NCI-H2196 (cell line): ENCODE results near the gene CAMK1D.
A peak's percentile ranks its signal among the peaks of the same experiment; 100 is the strongest.
"Not testable (repeated sequence)": the region's sequence is repeated elsewhere in the genome, so short reads cannot be mapped to it uniquely, and the experiment has no call there.

Experiments
- DNase-seq: peaks from one replicate; lab custom pipeline; 2025; ENCODE audit not compliant: unreplicated experiment; lab: John Stamatoyannopoulos, UW

The CAMK1D gene

DNA sequence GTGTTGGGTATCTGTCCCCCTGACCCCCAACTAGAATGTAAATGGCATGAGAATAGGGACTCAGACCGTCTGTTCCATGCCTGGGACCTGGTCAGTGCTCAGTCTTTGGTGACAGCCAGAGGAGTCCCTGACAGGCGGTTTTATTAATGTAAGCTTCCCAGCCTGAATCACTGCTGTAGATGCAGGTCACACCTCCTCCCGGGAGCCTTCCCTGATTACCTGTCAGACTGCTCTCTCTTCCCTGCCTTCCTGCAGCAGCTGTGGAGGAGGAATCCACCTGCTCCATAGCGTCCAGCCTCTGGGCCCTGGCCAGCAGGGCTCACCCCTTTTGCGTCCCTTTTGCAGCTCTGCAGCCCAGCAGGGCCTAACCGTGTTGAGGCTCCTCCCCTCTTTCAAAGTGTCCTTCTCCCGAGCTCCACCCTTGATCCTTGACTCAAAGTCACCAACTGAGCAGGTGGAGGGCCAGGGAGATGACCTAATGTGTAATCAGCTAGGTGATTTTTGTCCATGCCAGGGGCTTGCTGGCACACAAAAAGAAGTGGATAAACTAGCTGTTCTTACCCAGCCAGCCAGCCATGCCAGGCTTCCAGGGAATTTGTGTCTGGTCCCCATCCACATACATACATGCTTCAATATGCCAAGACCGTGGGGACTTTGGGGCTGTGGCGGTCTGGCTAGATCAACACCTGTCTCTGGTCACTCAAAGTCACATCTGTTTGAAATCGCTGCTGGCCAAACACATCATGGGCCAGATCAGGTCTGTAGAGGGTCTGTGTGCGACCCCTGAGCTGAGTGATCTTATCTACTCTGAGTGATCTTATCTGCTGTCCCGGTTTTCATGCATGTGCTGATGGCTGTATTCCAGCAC is 457.1 kb downstream of the CAMK1D start:
- peak; percentile 59 for DNase-seq

DNA sequence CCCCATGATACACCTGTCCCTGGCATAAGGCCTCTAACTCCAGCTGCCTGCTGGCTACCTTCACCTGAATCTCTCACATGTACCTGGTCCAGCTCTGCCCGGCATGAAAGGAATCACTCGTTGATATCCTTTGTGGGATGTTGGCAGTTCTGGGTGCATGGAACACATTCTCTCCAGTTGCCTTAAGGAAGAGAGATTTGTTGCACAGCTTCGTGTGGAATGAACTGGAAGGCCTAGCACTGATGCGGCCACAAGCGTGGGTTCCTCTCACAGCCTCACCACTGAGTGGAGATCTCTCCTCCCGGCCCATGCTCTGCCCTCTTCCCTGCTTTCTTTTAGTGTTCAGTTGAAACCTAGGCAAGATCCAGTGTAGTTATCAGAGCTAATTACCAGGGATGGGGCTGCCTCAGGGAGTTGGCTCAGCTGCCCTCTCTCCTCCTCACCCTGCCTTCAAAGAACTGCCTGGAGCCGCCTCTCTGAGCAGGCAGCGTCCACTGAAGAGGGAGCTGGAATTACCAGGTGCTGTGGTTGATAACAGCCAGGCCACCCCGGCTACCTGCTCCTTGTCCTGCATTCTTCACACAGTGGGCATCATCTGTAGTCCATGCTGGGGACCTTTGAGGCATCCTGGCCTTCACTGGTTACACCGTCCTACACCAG is 457.9 kb downstream of the CAMK1D start:
- peak; percentile 4 for DNase-seq

DNA sequence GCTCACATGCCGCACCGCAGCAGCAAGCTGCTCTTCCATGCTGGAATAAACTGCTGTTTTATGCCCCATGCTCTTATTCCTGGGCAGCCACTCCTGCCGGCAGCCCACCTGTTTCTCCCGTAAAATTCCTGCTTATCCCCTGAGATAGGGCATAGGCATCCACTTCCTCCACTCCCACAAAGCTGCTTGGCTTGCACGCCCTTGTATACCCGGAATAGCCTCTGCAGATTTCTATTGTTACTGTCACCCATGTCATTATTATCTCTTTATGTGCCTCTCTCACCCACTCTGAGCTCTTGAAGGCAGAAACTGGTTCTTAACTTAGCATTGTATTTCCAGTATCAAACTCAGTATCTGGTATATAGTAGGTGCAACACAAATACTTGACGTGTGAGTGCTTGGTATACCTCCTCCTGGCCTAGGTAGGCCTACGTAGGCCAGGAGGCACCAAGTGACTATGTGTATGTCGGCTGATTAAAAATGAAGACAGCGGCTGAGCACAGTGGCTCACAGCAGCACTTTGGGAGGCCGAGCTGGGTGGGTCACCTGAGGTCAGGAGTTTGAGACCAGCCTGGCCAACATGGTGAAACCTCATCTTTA is 458.8 kb downstream of the CAMK1D start:
- no peak for DNase-seq

DNA sequence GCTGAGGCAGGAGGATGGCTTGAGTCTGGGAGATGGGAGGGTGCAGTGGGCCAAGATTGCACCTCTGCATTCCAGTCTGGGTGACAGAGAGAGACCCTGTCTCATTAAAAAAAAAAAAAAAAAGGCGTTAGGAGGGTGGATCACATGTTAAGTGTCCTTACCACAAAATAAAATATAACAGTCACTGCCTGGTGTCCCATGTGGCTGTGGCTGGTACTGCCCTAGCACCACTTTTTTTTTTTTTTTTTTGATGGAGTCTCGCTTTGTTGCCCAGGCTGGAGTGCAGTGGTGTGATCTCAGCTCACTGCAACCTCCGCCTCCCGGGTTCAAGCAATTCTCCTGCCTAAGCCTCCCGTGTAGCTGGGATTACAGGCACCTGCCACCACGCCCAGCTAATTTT is 460.7 kb downstream of the CAMK1D start:
- not testable (repeated sequence) for DNase-seq

DNA sequence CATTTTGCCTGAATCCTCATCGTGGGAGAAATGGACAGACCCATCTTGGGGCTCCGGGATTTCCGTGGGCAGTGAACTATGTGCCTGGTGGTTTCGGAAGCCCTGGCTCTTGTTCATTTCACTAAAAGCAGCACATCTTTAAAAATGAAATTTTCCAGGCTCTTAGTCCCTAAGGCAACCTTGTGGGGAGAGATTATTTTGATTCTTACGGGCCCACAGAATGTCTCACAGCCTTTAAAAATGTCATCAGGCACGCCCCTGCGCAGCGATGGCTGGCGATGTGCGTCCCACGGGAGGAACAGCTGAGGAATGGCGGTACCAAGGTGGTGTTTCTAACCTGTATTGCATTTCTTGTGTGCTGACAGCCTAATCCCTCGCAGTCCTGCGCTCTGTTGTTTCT is 462.5 kb downstream of the CAMK1D start:
- no peak for DNase-seq

DNA sequence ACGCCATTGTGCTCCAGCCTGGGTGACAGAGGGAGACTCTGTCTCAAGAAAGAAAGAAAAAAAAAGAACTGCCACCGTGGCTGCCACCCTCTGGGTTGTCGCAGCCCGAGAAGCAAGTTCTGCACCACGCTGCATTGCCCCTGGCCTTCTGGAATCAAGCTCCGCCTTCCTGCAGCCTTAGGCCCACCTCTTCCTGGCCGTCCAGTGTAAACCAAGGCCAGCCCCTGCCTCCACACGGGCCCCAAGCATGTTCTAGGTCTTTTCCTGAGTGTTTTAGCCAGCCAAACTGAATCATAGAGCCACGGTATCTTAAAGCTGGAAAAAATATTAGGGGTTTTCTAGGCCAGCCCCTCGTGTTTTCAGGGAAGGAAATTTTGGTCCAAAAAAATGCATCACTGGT is 463.2 kb downstream of the CAMK1D start:
- DNase-seq = no peak

DNA sequence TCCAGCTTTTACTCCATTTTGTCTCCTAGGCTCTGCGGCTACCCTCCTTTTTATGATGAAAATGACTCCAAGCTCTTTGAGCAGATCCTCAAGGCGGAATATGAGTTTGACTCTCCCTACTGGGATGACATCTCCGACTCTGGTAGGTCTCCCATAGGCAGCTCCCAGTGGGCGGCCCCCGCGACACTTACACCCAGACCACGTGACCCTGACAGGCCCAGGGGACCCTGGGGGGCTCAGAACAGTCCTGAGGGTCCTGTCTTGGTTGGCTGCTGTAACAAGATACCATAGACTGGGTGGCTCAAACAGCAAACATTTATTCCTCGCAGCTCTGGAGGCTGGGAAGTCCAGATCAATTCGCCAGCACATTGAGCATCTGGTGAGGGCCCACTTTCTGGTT is 464.8 kb downstream of the CAMK1D start:
- DNase-seq = no peak

DNA sequence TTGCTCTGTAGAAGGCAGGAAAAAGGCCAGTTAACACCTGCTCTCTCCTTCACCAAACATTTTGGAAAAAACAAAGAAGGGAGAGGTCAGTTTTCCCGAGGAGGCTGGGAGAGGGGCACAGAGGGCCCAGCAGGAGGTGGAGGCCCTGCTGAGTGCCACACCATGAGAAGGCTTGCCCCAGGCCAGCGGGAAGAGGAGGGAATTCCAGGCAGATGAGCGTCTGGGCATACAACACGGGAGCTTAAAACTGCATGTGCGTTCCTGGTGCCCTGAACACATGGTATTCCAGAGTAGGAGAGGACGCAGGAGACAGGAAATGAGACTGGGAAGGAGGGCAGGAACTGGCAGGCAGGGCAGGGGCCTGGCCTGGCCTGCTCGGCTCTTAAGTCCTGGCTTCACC is 469.7 kb downstream of the CAMK1D start:
- DNase-seq = no peak

DNA sequence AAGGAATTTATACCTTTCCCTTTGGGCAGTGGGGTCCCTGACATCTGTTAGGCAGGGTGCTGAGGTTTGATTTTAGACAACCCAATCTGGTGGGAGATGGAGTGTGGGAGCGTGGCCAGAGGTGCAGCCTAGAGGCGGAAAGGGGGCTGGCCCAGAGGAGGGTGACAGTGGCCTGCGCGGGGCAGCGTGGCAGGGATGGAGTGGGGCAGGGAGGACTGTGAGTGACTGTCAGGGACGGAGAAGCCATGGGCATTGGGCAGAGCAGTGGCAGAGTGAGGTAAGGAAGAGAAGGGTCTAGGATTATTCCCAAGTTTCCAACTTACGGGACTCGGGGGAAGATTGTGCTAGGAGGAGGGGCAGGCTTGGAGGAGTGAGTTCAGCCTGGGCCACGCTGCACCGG is 470.3 kb downstream of the CAMK1D start:
- no peak for DNase-seq

DNA sequence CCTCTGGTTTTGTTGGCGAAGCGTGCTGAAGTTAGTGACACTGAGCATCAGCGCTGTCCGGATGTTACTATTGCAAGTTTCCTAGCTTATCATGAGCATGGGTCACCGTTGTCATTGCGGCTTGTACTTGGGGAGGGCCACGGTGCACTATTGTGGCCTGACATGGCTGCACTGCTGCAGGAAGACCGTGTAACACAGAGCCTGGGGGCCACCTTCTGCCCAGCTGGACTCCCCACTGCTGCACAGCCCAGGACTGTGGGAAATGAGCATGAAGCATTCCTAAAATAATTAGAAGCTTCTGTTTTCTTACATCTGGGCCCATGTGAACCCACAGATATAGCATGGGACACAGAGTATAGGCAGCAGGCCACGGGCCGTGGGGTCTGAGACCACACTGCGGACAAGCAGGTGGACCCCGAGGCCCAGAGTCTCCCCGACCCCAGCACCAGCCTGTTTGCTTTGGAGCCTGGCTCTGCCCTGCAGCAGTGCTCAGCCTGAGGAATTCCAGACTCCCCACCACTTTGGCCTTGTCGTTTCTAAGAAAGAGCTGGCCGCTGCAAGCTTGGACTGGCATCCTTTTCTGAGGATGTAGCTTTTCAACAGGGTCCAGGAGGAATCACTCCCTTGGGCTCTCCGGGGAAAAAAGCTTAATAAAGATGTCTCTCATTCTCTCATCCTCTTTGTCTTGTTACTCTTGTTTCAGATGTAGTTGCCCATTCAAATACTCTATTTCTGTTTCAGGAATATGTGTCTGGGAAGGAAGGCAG is 473.0 kb downstream of the CAMK1D start:
- DNase-seq = no peak

DNA sequence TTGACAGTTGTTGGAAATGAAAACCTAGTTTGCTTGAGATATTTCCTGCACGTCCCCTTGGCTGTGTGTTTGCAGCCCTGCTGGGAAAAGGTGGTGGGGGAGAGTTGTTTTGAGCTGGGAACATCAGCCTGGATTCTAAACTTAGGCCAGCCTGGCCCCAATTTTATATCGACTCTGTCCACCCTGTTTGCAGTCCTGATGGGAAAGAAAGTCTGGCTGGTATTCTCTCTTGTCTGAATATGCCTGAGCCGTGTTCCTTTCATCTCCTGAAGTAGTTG is 473.5 kb downstream of the CAMK1D start:
- no peak for DNase-seq

DNA sequence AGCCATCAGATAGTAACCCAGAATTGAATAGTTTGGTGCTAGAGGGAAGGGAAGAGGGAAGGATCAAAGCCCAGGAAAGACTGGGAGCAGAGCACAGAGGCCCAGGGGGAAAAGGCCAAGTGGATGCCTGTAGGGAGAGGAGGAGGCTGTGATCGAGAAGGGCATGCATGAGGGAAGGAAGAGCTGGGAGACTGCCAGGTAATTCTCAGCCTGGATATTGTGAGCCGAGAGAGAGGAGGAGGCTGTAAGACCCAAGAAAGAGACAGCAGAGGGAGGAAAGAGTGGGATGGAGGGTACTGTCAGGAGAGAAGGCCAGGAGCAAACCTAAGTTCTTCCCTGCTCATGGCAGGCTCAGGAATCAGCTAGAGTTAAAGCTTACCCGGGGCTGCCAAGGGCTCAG is 474.0 kb downstream of the CAMK1D start:
- no peak for DNase-seq

DNA sequence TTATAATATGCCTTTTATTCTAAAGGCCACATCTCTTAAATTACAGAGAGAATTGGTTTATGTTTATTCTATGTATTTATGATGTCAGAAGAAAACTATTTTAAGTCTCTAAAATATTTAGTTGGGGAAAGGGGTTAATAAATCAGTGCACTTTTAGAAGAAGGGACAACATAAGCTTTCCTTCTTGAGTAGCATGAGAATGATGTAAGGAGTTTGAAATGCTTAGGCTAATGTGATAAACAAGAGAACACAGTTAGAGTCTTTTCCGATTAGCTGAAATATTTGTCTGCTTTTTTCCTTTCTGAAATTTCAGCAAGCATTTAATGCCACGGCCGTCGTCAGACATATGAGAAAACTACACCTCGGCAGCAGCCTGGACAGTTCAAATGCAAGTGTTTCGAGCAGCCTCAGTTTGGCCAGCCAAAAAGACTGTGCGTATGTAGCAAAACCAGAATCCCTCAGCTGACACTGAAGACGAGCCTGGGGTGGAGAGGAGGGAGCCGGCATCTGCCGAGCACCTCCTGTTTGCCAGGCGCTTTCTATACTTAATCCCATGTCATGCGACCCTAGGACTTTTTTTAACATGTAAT is 476.0 kb downstream of the CAMK1D start:
- DNase-seq = no peak

DNA sequence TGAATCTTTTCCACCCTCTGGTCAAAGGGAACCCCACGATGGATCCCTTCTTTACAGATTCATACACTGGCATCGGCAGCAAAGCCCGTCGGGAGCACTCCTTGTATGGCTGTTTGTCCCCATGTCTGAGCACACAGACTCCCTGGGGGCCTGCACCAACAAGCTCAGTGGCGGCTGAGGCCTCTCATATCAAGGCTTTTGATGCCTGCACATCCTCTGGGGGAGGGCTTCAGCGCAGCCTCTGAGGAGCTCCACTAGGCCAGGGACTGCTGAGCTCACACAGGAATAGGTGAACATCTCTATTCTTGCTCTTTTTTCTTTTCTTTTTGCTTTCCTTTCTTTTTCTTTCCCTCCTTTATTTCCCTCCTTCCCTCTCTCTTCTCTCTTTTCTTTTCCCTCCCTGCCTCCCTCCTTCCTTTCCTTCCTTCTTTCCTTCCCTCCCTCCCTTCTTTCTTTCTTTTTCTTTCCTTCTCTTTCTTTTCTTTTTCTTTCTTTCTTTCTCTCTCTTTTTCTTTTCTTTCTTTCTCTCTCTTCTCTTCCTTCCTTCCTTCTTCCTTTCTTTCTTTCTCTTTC is 477.5 kb downstream of the CAMK1D start:
- no peak for DNase-seq

DNA sequence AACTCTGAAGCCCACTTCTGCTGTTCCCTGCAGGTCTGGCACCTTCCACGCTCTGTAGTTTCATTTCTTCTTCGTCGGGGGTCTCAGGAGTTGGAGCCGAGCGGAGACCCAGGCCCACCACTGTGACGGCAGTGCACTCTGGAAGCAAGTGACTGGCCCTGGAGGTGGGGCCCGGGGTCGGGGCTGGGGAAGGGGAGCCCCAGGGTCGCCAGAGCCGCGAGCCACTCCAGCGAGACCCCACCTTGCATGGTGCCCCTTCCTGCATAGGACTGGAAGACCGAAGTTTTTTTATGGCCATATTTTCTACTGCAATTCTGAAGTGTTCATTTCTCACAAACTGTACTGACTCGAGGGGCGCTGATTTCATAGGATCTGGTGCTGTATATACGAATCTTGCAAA is 479.4 kb downstream of the CAMK1D start:
- no peak for DNase-seq

DNA sequence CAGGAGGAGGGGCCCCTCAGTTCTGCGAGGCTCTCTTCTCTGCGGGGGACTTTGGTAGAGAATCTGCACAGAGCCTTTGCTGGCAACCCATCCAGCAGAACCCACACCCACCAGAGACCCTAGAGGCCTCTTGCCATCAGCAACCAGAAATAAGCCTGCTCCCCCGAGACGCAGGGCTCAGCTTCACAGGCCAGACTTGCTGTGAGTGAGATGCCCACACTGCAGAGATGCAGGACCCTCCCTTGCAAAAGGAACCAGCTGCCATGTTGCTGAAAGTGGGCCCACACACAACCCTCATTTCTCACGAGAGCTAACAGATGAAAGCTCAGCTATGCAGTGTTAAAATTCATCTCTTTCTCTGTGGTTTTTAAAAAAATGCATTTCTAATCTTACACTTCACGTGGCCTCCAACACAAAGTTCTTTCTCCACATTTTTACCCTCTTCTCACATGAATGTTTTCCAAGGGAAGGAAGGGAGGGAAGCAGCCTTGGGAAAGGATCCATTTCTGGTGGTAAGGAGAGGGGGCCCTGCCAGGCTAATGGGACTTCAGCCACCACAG is 480.6 kb downstream of the CAMK1D start:
- no peak for DNase-seq

DNA sequence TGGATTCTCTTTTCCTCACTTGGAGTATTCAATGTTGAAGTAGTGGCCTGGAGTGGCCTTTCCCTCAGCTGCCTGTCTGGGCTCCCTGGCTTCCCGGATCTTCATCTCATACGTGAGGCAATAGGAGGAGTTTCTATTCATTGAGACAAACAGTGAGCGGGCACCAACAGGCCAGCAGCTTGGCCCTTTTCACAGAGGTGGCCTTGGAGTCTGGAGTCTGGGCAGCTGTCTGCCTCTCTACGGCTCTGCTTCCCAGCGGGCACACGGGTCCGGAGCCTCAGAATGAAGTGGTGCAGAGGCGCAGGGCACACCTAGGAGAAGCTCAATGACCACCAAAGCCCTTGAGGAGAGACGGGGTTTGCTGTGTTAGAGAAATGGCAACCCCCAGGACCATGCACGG is 482.7 kb downstream of the CAMK1D start:
- DNase-seq = no peak

DNA sequence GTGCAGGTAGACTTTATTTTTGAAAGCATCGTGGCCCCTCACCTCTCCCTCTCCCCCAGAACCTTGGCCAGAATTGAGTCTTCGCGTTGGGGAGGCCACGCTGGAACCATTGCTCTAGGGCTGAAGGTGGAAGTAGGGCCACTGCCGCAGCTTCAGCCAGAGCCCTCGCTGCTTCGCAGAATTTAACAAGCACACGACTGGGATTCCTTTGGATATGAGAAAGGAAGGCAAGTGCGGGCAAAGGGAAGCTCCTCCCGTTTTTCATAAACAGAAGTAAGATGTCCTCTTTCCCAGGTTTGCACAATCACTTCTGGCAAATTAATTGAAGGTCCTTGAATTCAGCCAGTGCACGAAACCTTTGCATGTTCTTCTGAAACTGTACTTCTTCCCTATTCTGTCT is 484.1 kb downstream of the CAMK1D start:
- DNase-seq = no peak

DNA sequence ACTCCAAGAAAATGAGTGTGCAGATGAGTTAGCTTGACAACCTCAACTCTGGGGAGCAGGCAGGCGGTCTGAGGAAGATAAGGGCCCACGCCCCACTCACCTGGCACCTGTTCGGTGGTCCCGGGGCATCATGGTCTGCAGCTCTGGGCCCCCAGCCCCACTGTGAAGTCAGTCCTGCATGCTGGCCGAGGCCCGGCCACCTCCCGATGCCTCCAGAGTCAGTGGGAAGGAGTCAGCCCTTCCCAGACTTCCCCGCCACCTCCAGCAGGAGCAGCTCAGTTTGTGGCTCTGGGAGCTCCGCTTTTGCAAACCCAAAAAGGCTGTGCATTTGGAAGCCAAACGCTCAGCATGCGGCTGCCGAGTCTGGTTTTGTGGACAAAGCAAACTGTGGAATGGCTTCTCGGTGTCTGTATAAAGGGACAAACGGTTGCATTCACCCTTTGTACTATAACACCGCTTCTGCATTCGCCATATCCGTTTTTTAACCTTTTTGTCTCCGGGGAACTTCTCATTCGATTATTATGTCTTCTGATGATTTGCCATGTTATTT is 484.8 kb downstream of the CAMK1D start:
- no peak for DNase-seq

DNA sequence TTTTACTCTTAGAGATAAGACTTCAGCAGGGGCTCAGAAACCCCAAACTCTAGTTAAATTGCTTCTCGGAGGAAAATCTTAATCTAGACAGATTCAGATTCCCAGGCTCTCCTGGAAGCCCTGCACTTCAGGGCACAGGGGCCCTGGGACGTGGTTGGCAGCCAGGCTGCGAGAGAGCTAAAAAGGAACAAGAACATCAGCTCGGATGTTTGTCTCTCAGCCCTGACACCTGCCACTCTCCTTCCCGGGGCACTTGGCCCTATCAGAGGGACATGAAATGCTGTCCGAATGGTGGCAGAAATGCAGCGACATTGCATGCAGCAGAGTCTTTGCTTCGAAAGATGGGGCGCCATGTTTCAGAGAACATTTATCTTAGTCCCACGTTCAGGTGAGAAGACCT is 485.4 kb downstream of the CAMK1D start:
- DNase-seq = no peak
